Limb (tissue), 2 donors: ENCODE measurements around the gene MAGEB3.
"Not testable (repeated sequence)": the region's sequence is repeated elsewhere in the genome, so short reads cannot be mapped to it uniquely, and the experiment has no call there.

Experiments used
- DNase-seq, 2 donors: peaks; one replicate each; pipeline ENCODE4 v3.0.0-alpha.2; 2016; ENCODE audit errors: extremely low spot score in 2 of 2

The MAGEB3 gene

GRCh38 chrX:30230395-30230794 lies at the start of gene MAGEB3:
Gene MAGEB3, plus strand, starts transcription at chrX:30230657. Its CDS starts 5,268 bp downstream, at chrX:30235925.
- no peak for DNase-seq

GRCh38 chrX:30181353-30181752 lies 49.1 kb upstream of the MAGEB3 start:
- no peak for DNase-seq

GRCh38 chrX:30183554-30183953 lies 46.9 kb upstream of the MAGEB3 start:
- DNase-seq = peak in 1 of 2 donors; percentile 1

- no peak for DNase-seq
Measured at GRCh38 chrX:30190426-30190825, 40.0 kb upstream of the MAGEB3 start.

- DNase-seq = not testable (repeated sequence)
Measured at GRCh38 chrX:30193910-30194309, 36.5 kb upstream of the MAGEB3 start.

GRCh38 chrX:30196322-30196721 lies 34.1 kb upstream of the MAGEB3 start:
- no peak for DNase-seq

GRCh38 chrX:30212172-30212571 lies 18.3 kb upstream of the MAGEB3 start:
- no peak for DNase-seq

- no peak for DNase-seq
Measured at GRCh38 chrX:30215357-30215843, 15.1 kb upstream of the MAGEB3 start, which contains the start of gene MAGEB2. Gene MAGEB2, plus strand, starts transcription at chrX:30215563. Its CDS starts 3,018 bp downstream, at chrX:30218581.

- no peak for DNase-seq
Measured at GRCh38 chrX:30217465-30217864, 13.0 kb upstream of the MAGEB3 start.

GRCh38 chrX:30219372-30219771 lies 11.1 kb upstream of the MAGEB3 start:
- DNase-seq = no peak

- no peak for DNase-seq
Measured at GRCh38 chrX:30220661-30221060, 9.8 kb upstream of the MAGEB3 start.

- no peak for DNase-seq
Measured at GRCh38 chrX:30224536-30224935, 5.9 kb upstream of the MAGEB3 start.

- DNase-seq = no peak
Measured at GRCh38 chrX:30228526-30228925, 1.9 kb upstream of the MAGEB3 start.

- DNase-seq = no peak
Measured at GRCh38 chrX:30241724-30242415, 11.4 kb downstream of the MAGEB3 start, which contains the start of gene MAGEB4. Gene MAGEB4, plus strand, starts transcription at chrX:30242000. Its CDS starts 136 bp downstream, at chrX:30242136.

- no peak for DNase-seq
Measured at GRCh38 chrX:30246769-30247489, 16.5 kb downstream of the MAGEB3 start, which contains the start of gene MAGEB1. Gene MAGEB1, plus strand, starts transcription at chrX:30247146. Its CDS starts 3,348 bp downstream, at chrX:30250494.

- DNase-seq = no peak
Measured at GRCh38 chrX:30248854-30249253, 18.4 kb downstream of the MAGEB3 start.

GRCh38 chrX:30253257-30253656 lies 22.8 kb downstream of the MAGEB3 start:
- DNase-seq = no peak

- DNase-seq = no peak
Measured at GRCh38 chrX:30259927-30260326, 29.5 kb downstream of the MAGEB3 start.

- no peak for DNase-seq
Measured at GRCh38 chrX:30261012-30261411, 30.6 kb downstream of the MAGEB3 start.

GRCh38 chrX:30262763-30263162 lies 32.3 kb downstream of the MAGEB3 start:
- no peak for DNase-seq

- DNase-seq = no peak
Measured at GRCh38 chrX:30270639-30271038, 40.2 kb downstream of the MAGEB3 start.

GRCh38 chrX:30275498-30275897 lies 45.0 kb downstream of the MAGEB3 start:
- no peak for DNase-seq
